ENCODE results near the gene HAGHL. TPM values are rescaled to one million over a fixed set of nuclear protein-coding genes. Genes with fewer than 3 reads are reported as not detected.

Gene HAGHL
- total and polyA plus RNA-seq, 4 donors, result 0.25 to 1.1 (median 0.49) TPM

DNA sequence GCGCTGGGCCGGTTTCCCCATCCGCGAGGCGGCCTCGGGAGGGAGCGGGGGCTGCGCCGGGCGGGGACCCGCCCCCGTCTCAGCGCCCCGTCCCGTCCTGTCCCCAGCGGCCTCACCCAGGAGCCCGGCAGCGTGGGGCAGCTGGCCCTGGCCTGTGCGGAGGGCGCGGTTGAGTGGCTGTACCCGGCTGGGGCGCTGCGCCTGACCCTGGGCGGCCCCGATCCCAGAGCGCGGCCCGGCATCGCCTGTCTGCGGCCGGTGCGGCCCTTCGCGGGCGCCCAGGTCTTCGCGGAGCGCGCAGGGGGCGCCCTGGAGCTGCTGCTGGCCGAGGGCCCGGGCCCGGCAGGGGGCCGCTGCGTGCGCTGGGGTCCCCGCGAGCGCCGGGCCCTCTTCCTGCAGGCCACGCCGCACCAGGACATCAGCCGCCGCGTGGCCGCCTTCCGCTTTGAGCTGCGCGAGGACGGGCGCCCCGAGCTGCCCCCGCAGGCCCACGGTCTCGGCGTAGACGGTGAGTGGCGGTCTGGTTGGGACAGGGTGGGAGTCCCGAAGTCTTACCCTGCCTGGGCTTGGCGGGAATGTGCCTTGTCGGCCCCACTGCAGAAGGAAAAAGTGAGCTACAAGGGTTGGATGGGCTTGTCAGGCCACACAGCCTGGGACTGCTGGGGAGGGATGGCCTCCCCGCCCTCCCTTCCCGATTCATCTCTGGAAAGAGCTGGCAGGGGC, 11.3 kb upstream of the HAGHL start:
- Histone ChIP-seq H3K9ac (ENCODE audit: low read depth in 1 of 2, low read length in 2 of 2) (no peak overlapping the region), H3K27me3 (ENCODE audit: control insufficient read depth in 4 of 4, insufficient read depth in 4 of 4, low read length in 3 of 4) (peaks cover 0 to 3% (median 0%) of the 10 kb centered on the region in 4 donors), H3K27ac (ENCODE audit: low read depth in 1 of 2, low read length in 2 of 2) (no peak overlapping the region), H3K9me3 (ENCODE audit: control insufficient read depth in 4 of 4, low read length in 3 of 4) (no peaks in the 10 kb centered on the region), H3K36me3 (ENCODE audit: control insufficient read depth in 4 of 4, insufficient read depth in 3 of 4, low read depth in 1 of 4, low read length in 3 of 4) (peaks cover 0 to 2% (median 0%) of the 10 kb centered on the region in 4 donors), H3K4me3 (ENCODE audit: low read depth in 1 of 3, low read length in 3 of 3) (peak overlapping the region in 2 of 3 donors; percentile 60 to 74), H3K4me1 (ENCODE audit: control insufficient read depth in 4 of 4, insufficient read depth in 4 of 4, low read length in 3 of 4) (peaks cover 23 to 38% (median 29%) of the 10 kb centered on the region in 4 donors)
- WGBS, result 2% methylated on average over 74 of the region's 74 CpGs
- TF ChIP-seq TAF1 (conservative IDR thresholded peaks at IDR 0.05) (no peak), EGR1 (IDR thresholded peaks at IDR 0.05; ENCODE audit: low read depth in 2 of 2) (no peak), YY1 (IDR thresholded peaks at IDR 0.05) (no peak), FOXA2 (IDR thresholded peaks at IDR 0.05) (no peak), HNF4G (IDR thresholded peaks at IDR 0.05) (no peak), JUND (IDR thresholded peaks at IDR 0.05) (no peak), FOXA1 (IDR thresholded peaks at IDR 0.05) (no peak), HNF4A (conservative IDR thresholded peaks at IDR 0.05) (no peak), NR2F2 (IDR thresholded peaks at IDR 0.05) (no peak)
- TF ChIP-seq, protein P1, sequence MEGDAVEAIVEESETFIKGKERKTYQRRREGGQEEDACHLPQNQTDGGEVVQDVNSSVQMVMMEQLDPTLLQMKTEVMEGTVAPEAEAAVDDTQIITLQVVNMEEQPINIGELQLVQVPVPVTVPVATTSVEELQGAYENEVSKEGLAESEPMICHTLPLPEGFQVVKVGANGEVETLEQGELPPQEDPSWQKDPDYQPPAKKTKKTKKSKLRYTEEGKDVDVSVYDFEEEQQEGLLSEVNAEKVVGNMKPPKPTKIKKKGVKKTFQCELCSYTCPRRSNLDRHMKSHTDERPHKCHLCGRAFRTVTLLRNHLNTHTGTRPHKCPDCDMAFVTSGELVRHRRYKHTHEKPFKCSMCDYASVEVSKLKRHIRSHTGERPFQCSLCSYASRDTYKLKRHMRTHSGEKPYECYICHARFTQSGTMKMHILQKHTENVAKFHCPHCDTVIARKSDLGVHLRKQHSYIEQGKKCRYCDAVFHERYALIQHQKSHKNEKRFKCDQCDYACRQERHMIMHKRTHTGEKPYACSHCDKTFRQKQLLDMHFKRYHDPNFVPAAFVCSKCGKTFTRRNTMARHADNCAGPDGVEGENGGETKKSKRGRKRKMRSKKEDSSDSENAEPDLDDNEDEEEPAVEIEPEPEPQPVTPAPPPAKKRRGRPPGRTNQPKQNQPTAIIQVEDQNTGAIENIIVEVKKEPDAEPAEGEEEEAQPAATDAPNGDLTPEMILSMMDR (IDR thresholded peaks at IDR 0.05; ENCODE audit: low read depth, low read length, missing input control), result no peak
- TF ChIP-seq, protein P2, sequence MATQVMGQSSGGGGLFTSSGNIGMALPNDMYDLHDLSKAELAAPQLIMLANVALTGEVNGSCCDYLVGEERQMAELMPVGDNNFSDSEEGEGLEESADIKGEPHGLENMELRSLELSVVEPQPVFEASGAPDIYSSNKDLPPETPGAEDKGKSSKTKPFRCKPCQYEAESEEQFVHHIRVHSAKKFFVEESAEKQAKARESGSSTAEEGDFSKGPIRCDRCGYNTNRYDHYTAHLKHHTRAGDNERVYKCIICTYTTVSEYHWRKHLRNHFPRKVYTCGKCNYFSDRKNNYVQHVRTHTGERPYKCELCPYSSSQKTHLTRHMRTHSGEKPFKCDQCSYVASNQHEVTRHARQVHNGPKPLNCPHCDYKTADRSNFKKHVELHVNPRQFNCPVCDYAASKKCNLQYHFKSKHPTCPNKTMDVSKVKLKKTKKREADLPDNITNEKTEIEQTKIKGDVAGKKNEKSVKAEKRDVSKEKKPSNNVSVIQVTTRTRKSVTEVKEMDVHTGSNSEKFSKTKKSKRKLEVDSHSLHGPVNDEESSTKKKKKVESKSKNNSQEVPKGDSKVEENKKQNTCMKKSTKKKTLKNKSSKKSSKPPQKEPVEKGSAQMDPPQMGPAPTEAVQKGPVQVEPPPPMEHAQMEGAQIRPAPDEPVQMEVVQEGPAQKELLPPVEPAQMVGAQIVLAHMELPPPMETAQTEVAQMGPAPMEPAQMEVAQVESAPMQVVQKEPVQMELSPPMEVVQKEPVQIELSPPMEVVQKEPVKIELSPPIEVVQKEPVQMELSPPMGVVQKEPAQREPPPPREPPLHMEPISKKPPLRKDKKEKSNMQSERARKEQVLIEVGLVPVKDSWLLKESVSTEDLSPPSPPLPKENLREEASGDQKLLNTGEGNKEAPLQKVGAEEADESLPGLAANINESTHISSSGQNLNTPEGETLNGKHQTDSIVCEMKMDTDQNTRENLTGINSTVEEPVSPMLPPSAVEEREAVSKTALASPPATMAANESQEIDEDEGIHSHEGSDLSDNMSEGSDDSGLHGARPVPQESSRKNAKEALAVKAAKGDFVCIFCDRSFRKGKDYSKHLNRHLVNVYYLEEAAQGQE (IDR thresholded peaks at IDR 0.05), result no peak
- no peak for DNase-seq (ENCODE audit: low spot score)

DNA sequence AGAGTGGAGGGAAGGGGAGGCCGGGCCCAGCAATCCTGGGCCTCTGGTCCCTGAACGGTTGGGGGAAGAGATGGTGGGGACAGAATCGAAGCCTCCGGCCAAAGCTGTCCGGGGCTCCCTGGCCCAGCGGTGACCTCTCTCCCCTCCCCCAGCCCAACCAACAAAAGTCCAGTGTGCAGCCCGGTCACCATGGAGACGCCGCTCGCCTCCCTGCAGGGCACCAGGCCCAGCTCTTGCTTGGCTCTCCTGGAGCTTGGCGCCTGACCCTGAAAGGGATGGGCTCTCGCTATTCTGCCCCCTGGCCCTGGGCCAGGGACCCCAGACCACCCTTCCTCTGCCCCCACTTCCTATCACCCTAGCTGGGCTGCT, 10.7 kb upstream of the HAGHL start:
- peak; percentile 69 for DNase-seq (ENCODE audit: low spot score)

More for the DNA sequence above, 10.7 kb upstream of the HAGHL start:
- Histone ChIP-seq H3K4me3 (ENCODE audit: low read depth in 1 of 3, low read length in 3 of 3) (peak overlapping the region in 1 of 3 donors; percentile 74), H3K27ac (ENCODE audit: low read depth in 1 of 2, low read length in 2 of 2) (no peak overlapping the region), H3K27me3 (ENCODE audit: control insufficient read depth in 4 of 4, insufficient read depth in 4 of 4, low read length in 3 of 4) (no peaks in the 10 kb centered on the region), H3K36me3 (ENCODE audit: control insufficient read depth in 4 of 4, insufficient read depth in 3 of 4, low read depth in 1 of 4, low read length in 3 of 4) (peaks cover 0 to 2% (median 0%) of the 10 kb centered on the region in 4 donors), H3K9ac (ENCODE audit: low read depth in 1 of 2, low read length in 2 of 2) (no peak overlapping the region), H3K9me3 (ENCODE audit: control insufficient read depth in 4 of 4, low read length in 3 of 4) (no peaks in the 10 kb centered on the region), H3K4me1 (ENCODE audit: control insufficient read depth in 4 of 4, insufficient read depth in 4 of 4, low read length in 3 of 4) (peaks cover 22 to 39% (median 30%) of the 10 kb centered on the region in 4 donors)
- WGBS, result 16% methylated on average over 12 of the region's 12 CpGs
- TF ChIP-seq YY1 (IDR thresholded peaks at IDR 0.05), result no peak
- TF ChIP-seq, protein P3, sequence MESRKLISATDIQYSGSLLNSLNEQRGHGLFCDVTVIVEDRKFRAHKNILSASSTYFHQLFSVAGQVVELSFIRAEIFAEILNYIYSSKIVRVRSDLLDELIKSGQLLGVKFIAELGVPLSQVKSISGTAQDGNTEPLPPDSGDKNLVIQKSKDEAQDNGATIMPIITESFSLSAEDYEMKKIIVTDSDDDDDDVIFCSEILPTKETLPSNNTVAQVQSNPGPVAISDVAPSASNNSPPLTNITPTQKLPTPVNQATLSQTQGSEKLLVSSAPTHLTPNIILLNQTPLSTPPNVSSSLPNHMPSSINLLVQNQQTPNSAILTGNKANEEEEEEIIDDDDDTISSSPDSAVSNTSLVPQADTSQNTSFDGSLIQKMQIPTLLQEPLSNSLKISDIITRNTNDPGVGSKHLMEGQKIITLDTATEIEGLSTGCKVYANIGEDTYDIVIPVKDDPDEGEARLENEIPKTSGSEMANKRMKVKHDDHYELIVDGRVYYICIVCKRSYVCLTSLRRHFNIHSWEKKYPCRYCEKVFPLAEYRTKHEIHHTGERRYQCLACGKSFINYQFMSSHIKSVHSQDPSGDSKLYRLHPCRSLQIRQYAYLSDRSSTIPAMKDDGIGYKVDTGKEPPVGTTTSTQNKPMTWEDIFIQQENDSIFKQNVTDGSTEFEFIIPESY (IDR thresholded peaks at IDR 0.05), result no peak
- TF ChIP-seq, protein P4, sequence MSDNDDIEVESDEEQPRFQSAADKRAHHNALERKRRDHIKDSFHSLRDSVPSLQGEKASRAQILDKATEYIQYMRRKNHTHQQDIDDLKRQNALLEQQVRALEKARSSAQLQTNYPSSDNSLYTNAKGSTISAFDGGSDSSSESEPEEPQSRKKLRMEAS (IDR thresholded peaks at IDR 0.05), result no peak
- TF ChIP-seq, protein P1 (IDR thresholded peaks at IDR 0.05; ENCODE audit: low read depth, low read length, missing input control), result no peak
- TF ChIP-seq NR2F2 (IDR thresholded peaks at IDR 0.05), result no peak
- TF ChIP-seq GABPA (IDR thresholded peaks at IDR 0.05 in 1 of 2, conservative IDR thresholded peaks at IDR 0.05 in 1 of 2), result peak in 1 of 2 donors; percentile 26
- TF ChIP-seq FOXA2 (IDR thresholded peaks at IDR 0.05), result no peak
- peak; percentile 65 to 77 for TF ChIP-seq RXRA (IDR thresholded peaks at IDR 0.05)
- peak; percentile 35 to 38 for TF ChIP-seq HNF4A (conservative IDR thresholded peaks at IDR 0.05)
- no peak for TF ChIP-seq EGR1 (IDR thresholded peaks at IDR 0.05; ENCODE audit: low read depth in 2 of 2)
- TF ChIP-seq SP1 (IDR thresholded peaks at IDR 0.05), result peak; percentile 53

All from liver (tissue), 9 donors.